Progenitor cell of endocrine pancreas (in vitro differentiated cells): ENCODE measurements around the gene MATN3. TPM values are rescaled to one million over a fixed set of nuclear protein-coding genes. Genes with fewer than 3 reads are reported as not detected.

ENCODE experiments used
- DNase-seq: peaks from one replicate; pipeline ENCODE4 v3.0.0; 2021; ENCODE audit warnings: low spot score; ENCODE audit not compliant: unreplicated experiment
- H3K27ac Mint-ChIP-seq: 2 replicates; pipeline ENCODE4 v1.8.0; 2021; ENCODE audit warnings: mild to moderate bottlenecking, moderate library complexity, mixed read lengths
- H3K27me3 Mint-ChIP-seq: 2 replicates; pipeline ENCODE4 v1.8.0; 2021; ENCODE audit warnings: mixed read lengths
- H3K36me3 Mint-ChIP-seq: 2 replicates; pipeline ENCODE4 v1.8.0; 2022; ENCODE audit warnings: mixed read lengths; ENCODE audit not compliant: insufficient read depth
- H3K4me1 Mint-ChIP-seq: 2 replicates; pipeline ENCODE4 v1.8.0; 2021; ENCODE audit warnings: low read depth, mixed read lengths
- H3K4me3 Mint-ChIP-seq: 2 replicates; pipeline ENCODE4 v1.8.0; 2021; ENCODE audit warnings: low read depth, mild to moderate bottlenecking, moderate library complexity, mixed read lengths
- H3K9me3 Mint-ChIP-seq: 2 replicates; pipeline ENCODE4 v1.8.0; 2021; ENCODE audit warnings: low read depth, mixed read lengths
- CTCF ChIP-seq: fragments of 200-600 bp; sonication (generic); IDR thresholded peaks from one replicate; pipeline ENCODE4 v1.5.0; 2021; ENCODE audit warnings: antibody characterized with exemption, mild to moderate bottlenecking; ENCODE audit not compliant: unreplicated experiment
- total RNA-seq: library from RNA; stranded (reverse); gene quantifications from 2 replicates; pipeline ENCODE4 v1.2.1, GENCODE V29; 2021

MATN3 gene
- total RNA-seq, 1 donor from 2014 or later, result 2.5 TPM

DNA sequence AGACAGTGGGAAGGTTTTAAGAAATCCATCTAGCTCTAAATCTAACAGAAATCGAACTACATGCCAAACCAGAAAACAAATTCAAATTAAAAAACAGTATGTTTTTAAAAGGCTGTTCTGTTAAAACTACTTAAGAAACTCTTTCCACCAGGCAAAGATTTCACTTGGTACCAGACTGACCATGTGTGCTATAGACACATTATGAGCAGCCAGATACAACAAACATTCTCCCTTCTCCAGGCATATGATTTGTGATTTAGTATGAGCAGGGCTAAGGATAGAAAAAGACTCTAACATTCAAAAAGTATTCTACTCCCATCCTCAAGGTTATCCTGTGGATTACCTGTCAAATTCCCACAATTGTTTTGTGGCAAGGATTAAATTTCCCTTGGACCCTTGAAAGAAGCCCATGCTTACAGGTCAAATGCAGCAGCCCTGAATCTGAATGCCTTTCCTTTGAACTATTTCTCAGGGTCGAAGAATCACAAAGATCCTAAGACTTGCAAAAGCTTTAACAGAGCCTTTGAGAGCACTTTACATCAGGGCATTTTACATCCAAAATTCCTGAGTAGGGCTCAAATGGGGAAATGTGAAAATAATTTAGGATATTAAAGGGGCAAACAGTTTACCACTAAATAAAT is 68.1 kb downstream of the MATN3 start:
- Mint-ChIP-seq H3K4me3 (no peak overlapping the region), H3K27me3 (peaks cover 43% of the 10 kb centered on the region), H3K9me3 (no peaks in the 10 kb centered on the region), H3K27ac (no peak overlapping the region), H3K36me3 (peaks cover 13% of the 10 kb centered on the region), H3K4me1 (peaks cover 20% of the 10 kb centered on the region)
- DNase-seq, result no peak
- no peak for TF ChIP-seq CTCF

- Mint-ChIP-seq H3K36me3 (peaks cover 15% of the 10 kb centered on the region), H3K27me3 (peaks cover 44% of the 10 kb centered on the region), H3K9me3 (no peaks in the 10 kb centered on the region), H3K27ac (no peak overlapping the region), H3K4me1 (peaks cover 20% of the 10 kb centered on the region), H3K4me3 (no peak overlapping the region)
- no peak for DNase-seq
- TF ChIP-seq CTCF, result no peak
Observed at GRCh38 chr2:19943189-19943588, 69.3 kb downstream of the MATN3 start.

- no peak overlapping the region for H3K27ac Mint-ChIP-seq
- H3K9me3 Mint-ChIP-seq, result no peaks in the 10 kb centered on the region
- no peak overlapping the region for H3K4me3 Mint-ChIP-seq
- no peak for DNase-seq
- H3K36me3 Mint-ChIP-seq, result peaks cover 23% of the 10 kb centered on the region
- peaks cover 40% of the 10 kb centered on the region for H3K27me3 Mint-ChIP-seq
- no peak for TF ChIP-seq CTCF
- peaks cover 20% of the 10 kb centered on the region for H3K4me1 Mint-ChIP-seq
Observed at GRCh38 chr2:19942199-19942598, 70.3 kb downstream of the MATN3 start.

Other genes starting within 250 kb of the MATN3 start
- gene TTC32, start 110.7 kb downstream of the MATN3 start, total RNA-seq, result 13.2 and 15.6 TPM in 2 replicates
- gene WDR35, start 22.6 kb downstream of the MATN3 start, total RNA-seq, result 16.5 and 17.0 TPM in 2 replicates
- gene LAPTM4A, start 39.0 kb upstream of the MATN3 start, total RNA-seq, result 241 and 251 TPM in 2 replicates
- gene SDC1, start 212.5 kb upstream of the MATN3 start, total RNA-seq, result 35.1 and 38.7 TPM in 2 replicates